GM12878 (cell line): ENCODE results near the gene C3orf70.

Experiments used
- GATAD2B ChIP-seq: fragments of 450-650 bp; conservative IDR thresholded peaks from 2 replicates; pipeline ENCODE4 v1.6.1; 2017; ENCODE audit warnings: low read depth, mild to moderate bottlenecking, moderate library complexity
- NRF1 ChIP-seq: conservative IDR thresholded peaks from 2 replicates; pipeline ENCODE4 v1.6.1; 2011; ENCODE audit warnings: mild to moderate bottlenecking, low read depth, low read length, improper control_type of control experiment
- POLR2A ChIP-seq: IDR thresholded peaks from 2 replicates; pipeline ENCODE4 v1.6.1; 2011; ENCODE audit warnings: low read depth, mild to moderate bottlenecking, low read length
- SP1 ChIP-seq: IDR thresholded peaks from one replicate; pipeline ENCODE4 v1.6.1; 2011; ENCODE audit warnings: low read depth, low read length
- TCF7 ChIP-seq: IDR thresholded peaks from 2 replicates; pipeline ENCODE4 v1.6.1; 2014; ENCODE audit warnings: antibody characterized with exemption, borderline replicate concordance
- ZSCAN29 ChIP-seq: fragments of 450-650 bp; IDR thresholded peaks from 2 replicates; pipeline ENCODE4 v1.6.1; 2017; ENCODE audit warnings: mild to moderate bottlenecking, moderate library complexity
- TF ChIP-seq, protein P1 (sequence below): IDR thresholded peaks from 2 replicates; pipeline ENCODE4 v1.6.1; 2012; ENCODE audit warnings: mild to moderate bottlenecking, low read depth, low read length
- TF ChIP-seq, protein P2 (sequence below), 3 experiments: IDR thresholded peaks in 2 of 3; conservative IDR thresholded peaks in 1 of 3; 2 replicates each; pipeline ENCODE4 v1.5.1; 2011; ENCODE audit warnings: low read depth in 3 of 3, low read length in 3 of 3, mild to moderate bottlenecking in 3 of 3, control low read depth in 2 of 3, moderate library complexity in 2 of 3, inconsistent platforms in 1 of 3, mixed read lengths in 1 of 3; ENCODE audit not compliant: control insufficient read depth in 2 of 3, insufficient read depth in 1 of 3; ENCODE audit errors: extremely low read depth in 1 of 3

DNA sequence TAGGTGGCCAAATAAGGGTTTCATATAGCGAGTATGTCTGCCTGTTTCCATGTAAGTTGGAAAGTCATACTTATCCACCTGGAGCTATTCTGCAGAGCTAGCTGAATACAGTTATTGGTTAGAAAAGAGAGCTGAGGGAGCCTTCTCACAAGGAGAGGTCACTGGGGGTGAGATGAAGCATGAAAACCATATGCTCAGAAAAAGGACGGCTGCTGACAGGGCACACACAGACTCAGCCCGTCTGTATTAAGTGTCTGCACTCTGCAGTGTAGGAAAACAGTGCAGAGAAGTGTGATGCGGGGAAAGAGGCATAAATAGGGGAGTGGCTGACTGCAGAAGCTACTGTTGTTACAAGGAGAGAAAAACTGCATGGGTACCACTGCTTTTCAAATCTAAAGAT, 58.2 kb downstream of the C3orf70 start:
- TF ChIP-seq SP1: no peak
- TF ChIP-seq, protein P1, sequence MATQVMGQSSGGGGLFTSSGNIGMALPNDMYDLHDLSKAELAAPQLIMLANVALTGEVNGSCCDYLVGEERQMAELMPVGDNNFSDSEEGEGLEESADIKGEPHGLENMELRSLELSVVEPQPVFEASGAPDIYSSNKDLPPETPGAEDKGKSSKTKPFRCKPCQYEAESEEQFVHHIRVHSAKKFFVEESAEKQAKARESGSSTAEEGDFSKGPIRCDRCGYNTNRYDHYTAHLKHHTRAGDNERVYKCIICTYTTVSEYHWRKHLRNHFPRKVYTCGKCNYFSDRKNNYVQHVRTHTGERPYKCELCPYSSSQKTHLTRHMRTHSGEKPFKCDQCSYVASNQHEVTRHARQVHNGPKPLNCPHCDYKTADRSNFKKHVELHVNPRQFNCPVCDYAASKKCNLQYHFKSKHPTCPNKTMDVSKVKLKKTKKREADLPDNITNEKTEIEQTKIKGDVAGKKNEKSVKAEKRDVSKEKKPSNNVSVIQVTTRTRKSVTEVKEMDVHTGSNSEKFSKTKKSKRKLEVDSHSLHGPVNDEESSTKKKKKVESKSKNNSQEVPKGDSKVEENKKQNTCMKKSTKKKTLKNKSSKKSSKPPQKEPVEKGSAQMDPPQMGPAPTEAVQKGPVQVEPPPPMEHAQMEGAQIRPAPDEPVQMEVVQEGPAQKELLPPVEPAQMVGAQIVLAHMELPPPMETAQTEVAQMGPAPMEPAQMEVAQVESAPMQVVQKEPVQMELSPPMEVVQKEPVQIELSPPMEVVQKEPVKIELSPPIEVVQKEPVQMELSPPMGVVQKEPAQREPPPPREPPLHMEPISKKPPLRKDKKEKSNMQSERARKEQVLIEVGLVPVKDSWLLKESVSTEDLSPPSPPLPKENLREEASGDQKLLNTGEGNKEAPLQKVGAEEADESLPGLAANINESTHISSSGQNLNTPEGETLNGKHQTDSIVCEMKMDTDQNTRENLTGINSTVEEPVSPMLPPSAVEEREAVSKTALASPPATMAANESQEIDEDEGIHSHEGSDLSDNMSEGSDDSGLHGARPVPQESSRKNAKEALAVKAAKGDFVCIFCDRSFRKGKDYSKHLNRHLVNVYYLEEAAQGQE: no peak
- TF ChIP-seq POLR2A: no peak
- no peak for TF ChIP-seq GATAD2B
- TF ChIP-seq NRF1: no peak
- TF ChIP-seq, protein P2, sequence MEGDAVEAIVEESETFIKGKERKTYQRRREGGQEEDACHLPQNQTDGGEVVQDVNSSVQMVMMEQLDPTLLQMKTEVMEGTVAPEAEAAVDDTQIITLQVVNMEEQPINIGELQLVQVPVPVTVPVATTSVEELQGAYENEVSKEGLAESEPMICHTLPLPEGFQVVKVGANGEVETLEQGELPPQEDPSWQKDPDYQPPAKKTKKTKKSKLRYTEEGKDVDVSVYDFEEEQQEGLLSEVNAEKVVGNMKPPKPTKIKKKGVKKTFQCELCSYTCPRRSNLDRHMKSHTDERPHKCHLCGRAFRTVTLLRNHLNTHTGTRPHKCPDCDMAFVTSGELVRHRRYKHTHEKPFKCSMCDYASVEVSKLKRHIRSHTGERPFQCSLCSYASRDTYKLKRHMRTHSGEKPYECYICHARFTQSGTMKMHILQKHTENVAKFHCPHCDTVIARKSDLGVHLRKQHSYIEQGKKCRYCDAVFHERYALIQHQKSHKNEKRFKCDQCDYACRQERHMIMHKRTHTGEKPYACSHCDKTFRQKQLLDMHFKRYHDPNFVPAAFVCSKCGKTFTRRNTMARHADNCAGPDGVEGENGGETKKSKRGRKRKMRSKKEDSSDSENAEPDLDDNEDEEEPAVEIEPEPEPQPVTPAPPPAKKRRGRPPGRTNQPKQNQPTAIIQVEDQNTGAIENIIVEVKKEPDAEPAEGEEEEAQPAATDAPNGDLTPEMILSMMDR (IDR thresholded peaks at IDR 0.05 in 2 of 3, conservative IDR thresholded peaks at IDR 0.05 in 1 of 3; ENCODE audit: control insufficient read depth in 2 of 3, extremely low read depth in 1 of 3, insufficient read depth in 1 of 3, low read depth in 3 of 3, low read length in 3 of 3): no peak
- no peak for TF ChIP-seq ZSCAN29
- no peak for TF ChIP-seq TCF7
